ENCODE data around the gene NPC1.
"Not testable (repeated sequence)": the region's sequence is repeated elsewhere in the genome, so short reads cannot be mapped to it uniquely, and the experiment has no call there.

NPC1 gene

DNA sequence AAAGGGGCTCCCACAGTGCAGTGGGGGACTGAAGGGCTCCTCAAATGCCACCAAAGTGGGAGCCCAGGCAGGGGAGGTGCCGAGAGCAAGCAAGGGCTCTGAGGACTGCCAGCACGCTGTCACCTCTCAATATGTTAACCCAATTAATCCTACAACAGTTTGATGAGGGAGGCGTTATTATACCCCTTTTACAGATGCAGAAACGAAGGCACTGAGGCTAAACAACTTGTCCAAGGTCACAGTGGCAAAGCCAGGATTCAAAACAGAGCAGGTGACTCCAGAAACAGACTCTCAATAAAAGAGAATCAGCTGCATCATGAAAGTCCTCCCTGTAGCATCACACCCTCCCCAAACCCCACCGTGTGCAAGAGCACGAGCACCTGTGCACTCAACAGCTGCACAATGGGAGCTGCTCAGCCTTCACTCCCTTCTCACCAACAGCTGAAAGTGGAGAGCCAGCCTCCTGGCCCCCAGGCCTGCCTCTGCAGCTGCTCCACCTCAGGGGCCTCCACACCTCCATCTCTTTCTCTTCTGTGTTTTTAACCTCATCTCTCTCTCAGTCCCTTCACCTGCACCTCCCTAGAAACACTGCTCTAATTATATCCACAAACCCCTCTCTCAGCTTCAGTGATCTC lies 8.1 kb downstream of the NPC1 start:
- no peak overlapping the region for H3K4me3 ChIP-seq (ENCODE audit: low read depth, low read length)
- TF ChIP-seq, protein P1, sequence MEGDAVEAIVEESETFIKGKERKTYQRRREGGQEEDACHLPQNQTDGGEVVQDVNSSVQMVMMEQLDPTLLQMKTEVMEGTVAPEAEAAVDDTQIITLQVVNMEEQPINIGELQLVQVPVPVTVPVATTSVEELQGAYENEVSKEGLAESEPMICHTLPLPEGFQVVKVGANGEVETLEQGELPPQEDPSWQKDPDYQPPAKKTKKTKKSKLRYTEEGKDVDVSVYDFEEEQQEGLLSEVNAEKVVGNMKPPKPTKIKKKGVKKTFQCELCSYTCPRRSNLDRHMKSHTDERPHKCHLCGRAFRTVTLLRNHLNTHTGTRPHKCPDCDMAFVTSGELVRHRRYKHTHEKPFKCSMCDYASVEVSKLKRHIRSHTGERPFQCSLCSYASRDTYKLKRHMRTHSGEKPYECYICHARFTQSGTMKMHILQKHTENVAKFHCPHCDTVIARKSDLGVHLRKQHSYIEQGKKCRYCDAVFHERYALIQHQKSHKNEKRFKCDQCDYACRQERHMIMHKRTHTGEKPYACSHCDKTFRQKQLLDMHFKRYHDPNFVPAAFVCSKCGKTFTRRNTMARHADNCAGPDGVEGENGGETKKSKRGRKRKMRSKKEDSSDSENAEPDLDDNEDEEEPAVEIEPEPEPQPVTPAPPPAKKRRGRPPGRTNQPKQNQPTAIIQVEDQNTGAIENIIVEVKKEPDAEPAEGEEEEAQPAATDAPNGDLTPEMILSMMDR (IDR thresholded peaks at IDR 0.05; ENCODE audit: control insufficient read depth, extremely low read depth, insufficient read depth) = no peak
- DNase-seq (ENCODE audit: low read depth) = no peak

DNA sequence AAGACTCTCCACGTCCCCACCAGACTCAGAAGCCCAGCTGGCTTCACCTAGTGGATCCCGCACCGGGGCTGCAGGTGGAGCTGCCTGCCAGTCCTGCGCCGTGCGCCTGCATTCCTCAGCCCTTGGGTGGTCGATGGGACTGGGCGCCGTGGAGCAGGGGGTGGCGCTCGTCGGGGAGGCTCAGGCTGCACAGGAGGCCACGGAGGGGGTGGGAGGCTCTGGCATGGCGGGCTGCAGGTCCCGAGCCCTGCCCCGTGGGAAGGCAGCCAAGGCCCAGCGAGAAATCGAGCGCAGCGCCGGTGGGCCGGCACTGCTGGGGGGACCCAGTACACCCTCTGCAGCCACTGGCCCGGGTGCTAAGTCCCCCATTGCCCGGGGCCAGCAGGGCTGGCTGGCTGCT lies 8.8 kb downstream of the NPC1 start:
- H3K4me3 ChIP-seq (ENCODE audit: low read depth, low read length); DNase-seq (ENCODE audit: low read depth): not testable (repeated sequence)

DNA sequence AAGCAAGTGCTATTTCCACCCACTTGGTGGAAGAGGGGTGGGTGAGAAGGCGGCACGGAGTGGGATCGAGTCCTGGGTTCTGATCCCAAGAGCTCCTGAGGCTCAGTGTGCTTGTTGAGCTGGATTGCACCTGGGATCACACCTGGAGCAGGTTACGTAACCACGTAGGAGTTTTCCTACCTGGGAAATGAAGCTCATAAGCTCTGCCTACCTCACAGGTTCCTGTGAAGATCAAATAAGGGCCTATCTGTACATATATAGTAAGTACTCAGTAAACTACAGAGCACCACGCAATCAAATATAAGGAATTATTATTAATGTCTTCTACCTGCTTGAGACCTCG lies 11.0 kb downstream of the NPC1 start:
- TF ChIP-seq, protein P1 (IDR thresholded peaks at IDR 0.05; ENCODE audit: control insufficient read depth, extremely low read depth, insufficient read depth) = no peak
- no peak for DNase-seq (ENCODE audit: low read depth)
- H3K4me3 ChIP-seq (ENCODE audit: low read depth, low read length) = no peak overlapping the region

DNA sequence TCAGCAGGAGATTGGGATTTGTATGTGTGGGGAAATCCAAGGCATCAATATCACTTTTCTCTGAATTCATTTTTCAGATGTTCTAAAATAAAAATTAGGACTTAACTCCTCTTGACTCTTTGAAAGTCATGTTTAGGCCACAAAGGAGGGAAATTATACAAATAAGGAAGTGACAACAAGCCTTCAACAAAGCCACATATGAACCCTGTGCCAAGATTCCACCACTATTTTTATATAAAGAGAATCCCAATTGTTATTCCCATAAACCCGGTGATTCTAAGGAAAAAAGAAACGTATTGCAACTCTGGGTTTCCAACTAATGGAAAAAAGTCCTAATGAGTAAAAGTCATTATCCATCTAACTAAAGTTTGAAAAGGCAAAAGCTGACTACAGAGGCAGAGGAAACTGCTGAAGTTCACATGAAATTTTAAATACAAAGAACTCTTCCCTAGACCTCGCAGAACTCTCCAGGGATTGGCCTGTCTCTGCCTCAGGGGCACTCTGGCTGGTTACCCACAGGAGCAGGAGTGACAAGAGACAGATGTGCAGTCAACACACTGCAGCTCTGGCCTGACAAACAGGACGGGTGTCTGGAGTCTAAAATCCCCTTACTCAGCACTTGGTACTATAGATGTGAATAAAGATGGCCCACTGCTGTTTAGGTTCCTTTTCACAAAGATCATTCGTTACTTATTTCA lies 11.5 kb downstream of the NPC1 start:
- TF ChIP-seq, protein P1 (IDR thresholded peaks at IDR 0.05; ENCODE audit: control insufficient read depth, extremely low read depth, insufficient read depth) = no peak
- no peak for DNase-seq (ENCODE audit: low read depth)
- H3K4me3 ChIP-seq (ENCODE audit: low read depth, low read length) = no peak overlapping the region

DNA sequence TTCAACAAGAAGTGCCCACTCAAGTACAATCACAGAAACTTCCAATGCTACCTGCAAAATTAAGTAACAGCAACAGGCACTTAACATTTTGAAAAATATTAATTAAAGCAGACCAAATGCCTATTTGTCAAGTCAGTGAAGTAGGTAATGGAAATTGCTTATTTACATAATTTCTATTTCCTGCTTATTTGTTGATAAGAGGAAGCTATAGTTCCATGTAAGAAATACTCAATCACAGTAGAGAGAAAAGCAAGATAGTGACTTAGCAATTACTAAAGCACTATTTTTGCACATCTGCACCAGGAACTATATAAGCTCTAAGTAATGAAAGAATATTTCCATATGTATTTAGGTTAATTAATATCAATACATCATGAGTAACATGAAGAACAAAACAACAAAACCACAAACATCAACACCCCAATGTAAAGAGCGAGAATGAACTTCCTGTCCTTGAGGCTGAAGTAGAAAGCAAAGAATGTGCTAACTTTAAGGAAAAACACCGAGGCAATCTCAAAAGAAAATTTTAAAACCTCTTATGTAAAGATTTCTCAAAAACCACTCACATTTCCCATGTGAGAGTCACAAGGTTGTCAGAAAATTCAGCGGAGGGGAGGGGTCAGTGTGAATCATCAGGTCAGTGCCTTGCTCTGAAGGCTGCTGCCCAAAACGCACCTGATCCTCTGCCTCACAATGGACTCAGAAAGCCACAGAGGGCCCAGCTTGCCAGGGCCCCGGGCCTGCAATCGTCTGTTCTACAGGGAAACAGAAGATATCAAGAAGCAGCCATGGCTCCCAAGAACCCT lies 12.5 kb downstream of the NPC1 start:
- TF ChIP-seq, protein P1 (IDR thresholded peaks at IDR 0.05; ENCODE audit: control insufficient read depth, extremely low read depth, insufficient read depth) = no peak
- no peak overlapping the region for H3K4me3 ChIP-seq (ENCODE audit: low read depth, low read length)
- no peak for DNase-seq (ENCODE audit: low read depth)

DNA sequence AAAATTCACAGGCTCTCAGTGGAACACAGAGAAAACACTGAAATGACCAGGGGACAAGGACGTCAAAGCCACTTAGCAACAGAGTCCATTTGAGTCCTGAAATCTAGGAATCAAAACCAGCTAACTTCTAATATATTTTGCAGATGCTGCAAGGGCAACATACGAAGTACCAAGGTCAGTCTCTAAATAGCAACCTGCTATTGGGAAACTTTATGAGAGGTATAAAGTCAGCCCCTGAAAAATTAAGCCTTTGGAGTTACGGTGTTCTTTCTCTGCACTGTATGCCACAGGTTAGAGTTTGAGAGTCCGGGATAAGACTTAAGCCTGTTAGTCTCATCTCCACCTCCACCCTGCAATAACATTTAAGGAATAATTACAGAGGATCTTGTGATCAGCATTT lies 13.3 kb downstream of the NPC1 start:
- no peak for DNase-seq (ENCODE audit: low read depth)
- no peak overlapping the region for H3K4me3 ChIP-seq (ENCODE audit: low read depth, low read length)
- TF ChIP-seq, protein P1 (IDR thresholded peaks at IDR 0.05; ENCODE audit: control insufficient read depth, extremely low read depth, insufficient read depth) = no peak

DNA sequence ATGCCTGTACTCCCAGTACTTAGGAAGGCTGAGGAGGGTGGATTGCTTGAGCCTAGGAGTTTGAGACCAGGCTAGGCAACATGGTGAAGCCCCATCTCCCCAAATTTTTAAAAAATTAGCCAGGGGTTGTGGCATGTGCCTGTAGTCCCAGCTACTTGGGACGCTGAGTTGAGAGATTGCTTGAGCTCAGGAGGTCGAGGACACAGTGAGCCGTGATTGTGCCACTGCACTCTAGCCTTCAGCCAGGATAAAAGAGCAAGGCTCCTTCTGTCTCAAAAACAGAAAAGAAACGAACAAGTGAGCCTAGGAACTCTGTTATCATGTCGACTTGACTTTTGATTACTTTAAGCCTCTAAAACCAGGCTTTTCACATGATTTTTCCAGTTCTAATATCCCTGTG lies 13.7 kb downstream of the NPC1 start:
- TF ChIP-seq, protein P1 (IDR thresholded peaks at IDR 0.05; ENCODE audit: control insufficient read depth, extremely low read depth, insufficient read depth) = no peak
- no peak overlapping the region for H3K4me3 ChIP-seq (ENCODE audit: low read depth, low read length)
- no peak for DNase-seq (ENCODE audit: low read depth)
